ENCODE measurements around the gene DYNC1I1. TPM values are rescaled to one million over a fixed set of nuclear protein-coding genes. Genes with fewer than 3 reads are reported as not detected.

The DYNC1I1 gene
- total and polyA plus RNA-seq, 10 donors = 0.21 to 7.5 (median 0.86) TPM

GRCh38 chr7:96116173-96116572 is 343.8 kb downstream of the DYNC1I1 start:
- WGBS, 5 donors = 90 to 96% (median 95%) methylated on average over 7 of the region's 7 CpGs
- TF ChIP-seq CTCF (IDR thresholded peaks at IDR 0.05 in 8 of 11, conservative IDR thresholded peaks at IDR 0.05 in 3 of 11) (no peak), POLR2AphosphoS5 (IDR thresholded peaks at IDR 0.05) (no peak), POLR2A (IDR thresholded peaks at IDR 0.05) (no peak)
- Histone ChIP-seq H3K27ac (no peak overlapping the region), H3K4me1 (no peaks in the 10 kb centered on the region), H3K27me3 (replicated peaks in 1 of 7) (no peaks in the 10 kb centered on the region), H3K9me3 (peaks cover 0 to 8% (median 0%) of the 10 kb centered on the region in 8 donors), H3K36me3 (peaks cover 0 to 20% (median 11%) of the 10 kb centered on the region in 6 donors), H3K4me3 (no peak overlapping the region)
- intact Hi-C loops (cut with DNase I; ENCODE audit: low total_unique reads) = no loop called here
- DNase-seq = no peak

- intact Hi-C loops (cut with DNase I; ENCODE audit: low total_unique reads) = no loop called here
- WGBS, 5 donors = 75 to 86% (median 83%) methylated on average over 13 of the region's 13 CpGs
- TF ChIP-seq POLR2A (IDR thresholded peaks at IDR 0.05) (no peak), CTCF (IDR thresholded peaks at IDR 0.05 in 8 of 11, conservative IDR thresholded peaks at IDR 0.05 in 3 of 11) (no peak), POLR2AphosphoS5 (IDR thresholded peaks at IDR 0.05) (no peak)
Measured at GRCh38 chr7:96118449-96119001, 346.2 kb downstream of the DYNC1I1 start.

GRCh38 chr7:96120445-96121225 is 348.3 kb downstream of the DYNC1I1 start:
- 82 to 96% (median 88%) methylated on average over 2 of the region's 2 CpGs for WGBS, 5 donors
- Histone ChIP-seq H3K9me3 (no peaks in the 10 kb centered on the region), H3K4me1 (no peaks in the 10 kb centered on the region), H3K36me3 (peaks cover 0 to 56% (median 17%) of the 10 kb centered on the region in 6 donors), H3K27ac (no peak overlapping the region), H3K4me3 (no peak overlapping the region), H3K27me3 (replicated peaks in 1 of 7) (no peaks in the 10 kb centered on the region)
- no peak for DNase-seq
- intact Hi-C loops (cut with DNase I; ENCODE audit: low total_unique reads) = no loop called here
- no peak for TF ChIP-seq CTCF (IDR thresholded peaks at IDR 0.05 in 8 of 11, conservative IDR thresholded peaks at IDR 0.05 in 3 of 11)
- no peak for TF ChIP-seq POLR2A (IDR thresholded peaks at IDR 0.05)
- TF ChIP-seq POLR2AphosphoS5 (IDR thresholded peaks at IDR 0.05) = no peak

More at GRCh38 chr7:96118449-96119001, 346.2 kb downstream of the DYNC1I1 start:
- Histone ChIP-seq H3K4me1 (no peaks in the 10 kb centered on the region), H3K27me3 (replicated peaks in 1 of 7) (no peaks in the 10 kb centered on the region), H3K27ac (no peak overlapping the region), H3K9me3 (peaks cover 0 to 4% (median 0%) of the 10 kb centered on the region in 8 donors), H3K36me3 (peaks cover 0 to 41% (median 17%) of the 10 kb centered on the region in 6 donors), H3K4me3 (no peak overlapping the region)
- no peak for DNase-seq

- H3K9me3 ChIP-seq = no peaks in the 10 kb centered on the region
- no peaks in the 10 kb centered on the region for H3K27me3 ChIP-seq (replicated peaks in 1 of 7)
- peaks cover 0 to 63% (median 17%) of the 10 kb centered on the region in 6 donors for H3K36me3 ChIP-seq
- WGBS, 5 donors = 90 to 94% (median 93%) methylated on average over 6 of the region's 6 CpGs
- intact Hi-C loops (cut with DNase I; ENCODE audit: low total_unique reads) = no loop called here
- no peak for DNase-seq
- TF ChIP-seq CTCF (IDR thresholded peaks at IDR 0.05 in 8 of 11, conservative IDR thresholded peaks at IDR 0.05 in 3 of 11) (no peak), POLR2AphosphoS5 (IDR thresholded peaks at IDR 0.05) (no peak), POLR2A (IDR thresholded peaks at IDR 0.05) (no peak)
- no peak overlapping the region for H3K27ac ChIP-seq
- no peaks in the 10 kb centered on the region for H3K4me1 ChIP-seq
- H3K4me3 ChIP-seq = no peak overlapping the region
Measured at GRCh38 chr7:96121752-96122151, 349.4 kb downstream of the DYNC1I1 start.
